HG03460 (cell line): ENCODE data around the gene LRRFIP1.

Experiments used
- ATAC-seq: cut with Tn5 transposase; IDR thresholded peaks from one replicate; pipeline ENCODE4 v1.9.1; 2021; ENCODE audit not compliant: unreplicated experiment

Gene LRRFIP1

GRCh38 chr2:237701033-237701858 is 73.9 kb downstream of the LRRFIP1 start:
- no peak for ATAC-seq

- no peak for ATAC-seq
Observed at GRCh38 chr2:237701859-237702390, 74.5 kb downstream of the LRRFIP1 start.

GRCh38 chr2:237702441-237703391 is 75.3 kb downstream of the LRRFIP1 start:
- no peak for ATAC-seq

GRCh38 chr2:237704501-237705434 is 77.4 kb downstream of the LRRFIP1 start:
- no peak for ATAC-seq

GRCh38 chr2:237706257-237706656 is 78.9 kb downstream of the LRRFIP1 start:
- no peak for ATAC-seq

- ATAC-seq = no peak
Observed at GRCh38 chr2:237708065-237708398, 80.6 kb downstream of the LRRFIP1 start.

GRCh38 chr2:237708491-237708890 is 81.1 kb downstream of the LRRFIP1 start:
- no peak for ATAC-seq

GRCh38 chr2:237708961-237709360 is 81.6 kb downstream of the LRRFIP1 start:
- ATAC-seq = no peak

GRCh38 chr2:237711458-237712150 is 84.2 kb downstream of the LRRFIP1 start:
- no peak for ATAC-seq

GRCh38 chr2:237712477-237713377 is 85.3 kb downstream of the LRRFIP1 start:
- no peak for ATAC-seq

- no peak for ATAC-seq
Observed at GRCh38 chr2:237714690-237715458, 87.5 kb downstream of the LRRFIP1 start.

- no peak for ATAC-seq
Observed at GRCh38 chr2:237715459-237715947, 88.1 kb downstream of the LRRFIP1 start.

- ATAC-seq = no peak
Observed at GRCh38 chr2:237716011-237716410, 88.6 kb downstream of the LRRFIP1 start.

GRCh38 chr2:237717366-237718276 is 90.2 kb downstream of the LRRFIP1 start:
- ATAC-seq = no peak

GRCh38 chr2:237718277-237718634 is 90.9 kb downstream of the LRRFIP1 start:
- ATAC-seq = no peak

GRCh38 chr2:237720444-237720843 is 93.1 kb downstream of the LRRFIP1 start:
- ATAC-seq = no peak

GRCh38 chr2:237720957-237721356 is 93.6 kb downstream of the LRRFIP1 start:
- ATAC-seq = no peak
